ENCODE measurements around the gene BROX. TPM values are rescaled to one million over a fixed set of nuclear protein-coding genes. Genes with fewer than 3 reads are reported as not detected.

The BROX gene
- total RNA-seq, 1 donor from 2014 or later, result 38.4 TPM

- Mint-ChIP-seq H3K27ac (ENCODE audit: unreplicated experiment) (no peak overlapping the region), H3K4me3 (ENCODE audit: unreplicated experiment) (no peak overlapping the region), H3K36me3 (ENCODE audit: low read depth, unreplicated experiment) (peaks cover 8% of the 10 kb centered on the region), H3K4me1 (ENCODE audit: unreplicated experiment) (no peaks in the 10 kb centered on the region), H3K9me3 (ENCODE audit: unreplicated experiment) (no peaks in the 10 kb centered on the region), H3K27me3 (ENCODE audit: unreplicated experiment) (no peaks in the 10 kb centered on the region)
- TF ChIP-seq CTCF (IDR thresholded peaks at IDR 0.05; ENCODE audit: unreplicated experiment), result no peak
- DNase-seq (ENCODE audit: low spot score), result no peak
Measured at GRCh38 chr1:222697203-222697602, 15.2 kb upstream of the BROX start.

DNA sequence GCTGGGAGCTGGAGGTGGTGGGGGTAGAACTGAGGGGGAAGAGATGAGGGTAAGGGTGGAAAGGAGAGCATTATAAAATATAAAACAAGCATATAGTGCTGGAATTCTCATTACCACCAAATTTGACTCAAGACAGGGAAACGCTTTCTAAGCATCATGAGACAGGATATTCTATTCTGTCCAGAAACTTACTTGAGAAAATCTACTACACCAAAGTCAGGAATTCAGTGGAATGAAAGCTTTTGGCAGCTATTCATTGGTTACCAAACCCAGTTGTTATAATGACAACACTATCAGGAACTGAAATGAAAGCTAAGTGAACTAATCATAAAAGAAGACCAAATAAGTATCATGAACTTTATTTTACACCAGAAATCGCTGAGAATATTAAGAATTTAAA lies 14.5 kb upstream of the BROX start:
- peaks cover 13% of the 10 kb centered on the region for H3K36me3 Mint-ChIP-seq (ENCODE audit: low read depth, unreplicated experiment)
- H3K9me3 Mint-ChIP-seq (ENCODE audit: unreplicated experiment), result no peaks in the 10 kb centered on the region
- DNase-seq (ENCODE audit: low spot score), result no peak
- no peaks in the 10 kb centered on the region for H3K27me3 Mint-ChIP-seq (ENCODE audit: unreplicated experiment)
- no peak overlapping the region for H3K27ac Mint-ChIP-seq (ENCODE audit: unreplicated experiment)
- TF ChIP-seq CTCF (IDR thresholded peaks at IDR 0.05; ENCODE audit: unreplicated experiment), result no peak
- no peaks in the 10 kb centered on the region for H3K4me1 Mint-ChIP-seq (ENCODE audit: unreplicated experiment)
- no peak overlapping the region for H3K4me3 Mint-ChIP-seq (ENCODE audit: unreplicated experiment)

DNA sequence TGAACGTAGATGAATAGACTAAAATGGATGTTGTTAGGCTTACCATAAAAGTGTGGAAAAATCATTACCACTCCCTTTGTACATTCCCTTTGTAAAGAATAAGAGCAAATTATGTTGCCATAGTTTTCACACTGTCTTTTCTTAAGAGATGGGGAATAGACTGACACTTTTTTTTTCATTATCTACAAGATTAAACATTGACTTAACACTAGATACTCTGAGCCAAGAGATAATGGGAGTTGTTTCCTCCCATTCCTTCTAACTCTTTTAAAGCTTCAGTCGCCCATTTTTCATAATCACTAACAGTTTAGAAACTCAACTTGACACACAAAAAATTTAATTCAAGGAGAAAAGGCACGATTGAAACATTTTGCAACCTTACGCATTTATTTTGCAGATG lies 10.2 kb upstream of the BROX start:
- H3K27me3 Mint-ChIP-seq (ENCODE audit: unreplicated experiment), result no peaks in the 10 kb centered on the region
- DNase-seq (ENCODE audit: low spot score), result no peak
- H3K4me3 Mint-ChIP-seq (ENCODE audit: unreplicated experiment), result no peak overlapping the region
- H3K27ac Mint-ChIP-seq (ENCODE audit: unreplicated experiment), result no peak overlapping the region
- no peaks in the 10 kb centered on the region for H3K9me3 Mint-ChIP-seq (ENCODE audit: unreplicated experiment)
- no peak for TF ChIP-seq CTCF (IDR thresholded peaks at IDR 0.05; ENCODE audit: unreplicated experiment)
- no peaks in the 10 kb centered on the region for H3K4me1 Mint-ChIP-seq (ENCODE audit: unreplicated experiment)
- H3K36me3 Mint-ChIP-seq (ENCODE audit: low read depth, unreplicated experiment), result peaks cover 20% of the 10 kb centered on the region

DNA sequence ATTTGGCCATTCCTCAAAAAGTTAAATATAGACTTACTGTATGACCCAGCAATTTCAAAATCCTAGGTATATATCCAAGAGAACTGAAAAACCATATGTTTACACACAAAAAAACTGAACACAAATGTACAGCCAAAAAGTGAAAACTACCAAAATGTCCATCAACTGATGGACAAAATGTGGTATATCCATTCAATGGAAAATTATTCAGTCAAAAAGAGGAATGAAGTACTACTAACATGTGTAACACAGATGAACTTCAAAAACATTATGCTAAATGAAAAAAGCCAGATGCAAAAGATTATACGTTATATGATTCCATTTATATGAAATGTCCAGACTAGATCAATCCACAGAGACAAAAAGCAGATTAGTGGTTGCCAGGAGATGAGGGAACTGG lies 8.1 kb upstream of the BROX start:
- peaks cover 22% of the 10 kb centered on the region for H3K36me3 Mint-ChIP-seq (ENCODE audit: low read depth, unreplicated experiment)
- no peak overlapping the region for H3K4me3 Mint-ChIP-seq (ENCODE audit: unreplicated experiment)
- H3K4me1 Mint-ChIP-seq (ENCODE audit: unreplicated experiment), result no peaks in the 10 kb centered on the region
- no peak for TF ChIP-seq CTCF (IDR thresholded peaks at IDR 0.05; ENCODE audit: unreplicated experiment)
- H3K27ac Mint-ChIP-seq (ENCODE audit: unreplicated experiment), result no peak overlapping the region
- H3K27me3 Mint-ChIP-seq (ENCODE audit: unreplicated experiment), result no peaks in the 10 kb centered on the region
- H3K9me3 Mint-ChIP-seq (ENCODE audit: unreplicated experiment), result no peaks in the 10 kb centered on the region
- no peak for DNase-seq (ENCODE audit: low spot score)

- H3K27me3 Mint-ChIP-seq (ENCODE audit: unreplicated experiment), result peaks cover 6% of the 10 kb centered on the region
Measured at GRCh38 chr1:222706815-222707214, 5.5 kb upstream of the BROX start.

More at GRCh38 chr1:222706815-222707214, 5.5 kb upstream of the BROX start:
- Mint-ChIP-seq H3K27ac (ENCODE audit: unreplicated experiment) (no peak overlapping the region), H3K4me3 (ENCODE audit: unreplicated experiment) (no peak overlapping the region), H3K36me3 (ENCODE audit: low read depth, unreplicated experiment) (peaks cover 27% of the 10 kb centered on the region), H3K4me1 (ENCODE audit: unreplicated experiment) (peaks cover 15% of the 10 kb centered on the region), H3K9me3 (ENCODE audit: unreplicated experiment) (no peaks in the 10 kb centered on the region)
- TF ChIP-seq CTCF (IDR thresholded peaks at IDR 0.05; ENCODE audit: unreplicated experiment), result no peak
- no peak for DNase-seq (ENCODE audit: low spot score)
